ENCODE data around the gene C9orf43. TPM values are rescaled to one million over a fixed set of nuclear protein-coding genes. Genes with fewer than 3 reads are reported as not detected.
"Not testable (repeated sequence)": the region's sequence is repeated elsewhere in the genome, so short reads cannot be mapped to it uniquely, and the experiment has no call there.

Gene C9orf43
- polyA plus RNA-seq, 1 donor from 2014 or later, result not detected

GRCh38 chr9:113426701-113427100 lies 16.2 kb downstream of the C9orf43 start:
- no peaks in the 10 kb centered on the region for H3K4me1 Mint-ChIP-seq
- peaks cover 4% of the 10 kb centered on the region for H3K27me3 Mint-ChIP-seq
- H3K9me3 Mint-ChIP-seq, result no peaks in the 10 kb centered on the region
- no peak overlapping the region for H3K27ac Mint-ChIP-seq
- no peaks in the 10 kb centered on the region for H3K36me3 Mint-ChIP-seq
- no peak overlapping the region for H3K4me3 Mint-ChIP-seq

- Mint-ChIP-seq H3K4me3 (no peak overlapping the region), H3K27ac (no peak overlapping the region), H3K4me1 (no peaks in the 10 kb centered on the region), H3K27me3 (peaks cover 4% of the 10 kb centered on the region), H3K36me3 (no peaks in the 10 kb centered on the region), H3K9me3 (peaks cover 0 to under 1% (median 0%) of the 10 kb centered on the region in 3 donors)
These were observed 17.1 kb downstream of the C9orf43 start for GRCh38 chr9:113427629-113428028.

DNA sequence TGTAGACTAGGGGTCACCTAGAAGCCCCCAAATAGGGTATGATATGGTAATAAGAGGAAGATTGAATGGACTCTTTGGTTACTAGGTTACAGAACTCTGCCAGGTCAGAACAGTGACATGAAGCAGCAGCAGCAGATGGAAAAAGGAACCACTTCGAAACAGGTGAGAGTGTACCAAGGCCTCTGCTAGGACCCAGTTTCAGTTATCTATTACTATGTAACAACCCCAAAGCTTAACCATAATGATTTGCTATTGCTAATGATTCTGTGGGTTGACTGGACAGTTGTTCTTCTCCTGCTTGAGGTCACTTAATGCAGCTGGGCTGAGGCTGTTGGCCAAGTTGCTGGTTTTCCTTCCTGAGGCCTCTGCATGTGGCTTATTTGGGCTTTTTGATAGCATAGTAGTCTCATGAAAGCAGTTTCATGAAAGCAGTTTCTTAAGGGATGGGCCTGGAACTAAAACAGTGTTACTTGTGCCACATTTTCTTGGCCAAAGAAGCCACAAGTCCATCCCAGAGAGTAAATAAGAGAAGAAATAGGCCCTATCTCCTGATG lies 17.6 kb downstream of the C9orf43 start:
- Mint-ChIP-seq H3K36me3 (peaks cover 2% of the 10 kb centered on the region), H3K4me1 (no peaks in the 10 kb centered on the region), H3K27me3 (peaks cover 4% of the 10 kb centered on the region), H3K4me3 (no peak overlapping the region), H3K9me3 (peaks cover 0 to 6% (median 0%) of the 10 kb centered on the region in 3 donors), H3K27ac (no peak overlapping the region)

DNA sequence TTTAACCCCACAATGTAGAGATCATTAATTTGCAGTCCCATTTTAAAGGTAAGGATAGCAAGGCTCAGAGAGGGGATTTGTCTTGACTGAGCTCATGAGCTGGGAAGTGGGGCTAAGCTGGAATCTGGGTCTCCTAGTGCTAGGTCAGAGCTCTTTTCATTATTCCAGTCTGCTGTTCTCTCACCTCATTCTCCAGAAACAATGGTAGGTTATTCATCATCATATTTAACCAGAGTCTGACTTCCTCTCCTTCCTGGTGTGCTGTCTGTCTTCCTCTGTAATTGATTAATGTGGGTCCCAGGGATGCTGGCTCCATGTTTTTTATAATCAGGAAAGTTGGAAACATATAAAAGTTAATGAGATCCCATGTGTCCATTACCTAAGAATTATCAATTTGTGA lies 20.6 kb downstream of the C9orf43 start:
- Mint-ChIP-seq H3K9me3 (peaks cover 0 to 8% (median 2%) of the 10 kb centered on the region in 3 donors), H3K4me3 (no peak overlapping the region), H3K27ac (no peak overlapping the region), H3K4me1 (no peaks in the 10 kb centered on the region), H3K36me3 (peaks cover 3% of the 10 kb centered on the region), H3K27me3 (peaks cover 3% of the 10 kb centered on the region)

DNA sequence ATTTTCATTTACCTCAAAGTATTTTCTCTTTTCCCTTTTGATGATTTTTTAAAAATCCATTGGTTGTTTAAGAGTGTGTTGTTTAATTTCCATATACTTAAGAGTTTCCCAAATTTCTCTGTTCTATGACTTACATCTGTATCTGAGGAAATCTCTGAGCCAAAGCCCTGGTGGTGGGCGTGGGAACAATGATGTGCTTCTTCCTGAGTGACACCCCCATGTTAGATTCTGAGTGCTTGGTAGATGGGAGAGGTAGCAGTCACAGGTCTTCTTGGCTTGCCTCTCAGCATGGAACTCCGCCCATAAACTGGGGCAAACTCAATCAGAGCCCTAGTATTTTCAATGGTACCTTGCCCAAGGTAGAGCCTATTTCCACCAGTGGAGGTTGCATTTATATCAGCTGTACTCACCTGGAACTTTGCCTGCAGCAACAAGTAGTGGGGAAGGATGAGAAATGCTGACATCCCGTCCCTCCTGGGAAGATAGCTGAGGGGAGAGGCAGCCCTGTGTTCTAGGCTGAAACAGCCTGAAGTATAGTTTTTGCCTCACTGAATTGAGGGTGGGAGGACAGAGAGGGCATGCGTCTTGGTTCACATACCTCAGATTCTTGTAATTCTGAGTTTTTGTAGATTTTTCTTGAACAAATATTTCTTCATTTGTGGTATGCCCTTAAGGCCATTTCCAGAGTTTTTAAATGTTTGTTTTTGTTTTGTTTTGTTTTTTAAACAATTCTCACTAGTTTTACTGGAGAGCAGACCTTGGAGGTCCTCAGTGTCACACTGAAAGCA lies 26.4 kb downstream of the C9orf43 start:
- no peak overlapping the region for H3K27ac Mint-ChIP-seq
- peaks cover 3% of the 10 kb centered on the region for H3K36me3 Mint-ChIP-seq
- peaks cover 0 to 8% (median 2%) of the 10 kb centered on the region in 3 donors for H3K9me3 Mint-ChIP-seq
- peaks cover 3% of the 10 kb centered on the region for H3K27me3 Mint-ChIP-seq
- no peak overlapping the region for H3K4me3 Mint-ChIP-seq
- H3K4me1 Mint-ChIP-seq, result no peaks in the 10 kb centered on the region

DNA sequence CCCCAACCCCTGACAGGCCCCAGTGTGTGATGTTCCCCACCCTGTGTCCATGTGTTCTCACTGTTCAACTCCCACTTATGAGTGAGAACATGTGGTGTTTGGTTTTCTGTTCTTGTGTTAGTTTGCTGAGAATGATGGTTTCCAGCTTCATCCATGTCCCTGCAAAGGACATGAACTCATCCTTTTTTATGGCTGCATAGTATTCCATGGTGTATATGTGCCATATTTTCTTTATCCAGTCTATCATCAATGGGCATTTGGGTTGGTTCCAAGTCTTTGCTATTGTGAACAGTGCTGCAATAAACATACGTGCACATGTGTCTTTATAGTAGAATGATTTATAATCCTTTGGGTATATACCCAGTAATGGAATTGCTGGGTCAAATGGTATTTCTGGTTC lies 27.2 kb downstream of the C9orf43 start:
- H3K4me1 Mint-ChIP-seq, H3K4me3 Mint-ChIP-seq, H3K9me3 Mint-ChIP-seq, H3K27me3 Mint-ChIP-seq, H3K36me3 Mint-ChIP-seq, H3K27ac Mint-ChIP-seq: not testable (repeated sequence)

GRCh38 chr9:113444736-113445135 lies 34.2 kb downstream of the C9orf43 start:
- Mint-ChIP-seq H3K4me3 (no peak overlapping the region), H3K36me3 (no peaks in the 10 kb centered on the region), H3K4me1 (no peaks in the 10 kb centered on the region), H3K27ac (no peak overlapping the region), H3K27me3 (no peaks in the 10 kb centered on the region), H3K9me3 (no peaks in the 10 kb centered on the region)

GRCh38 chr9:113446323-113446740 lies 35.8 kb downstream of the C9orf43 start:
- no peaks in the 10 kb centered on the region for H3K27me3 Mint-ChIP-seq
- H3K4me3 Mint-ChIP-seq, result no peak overlapping the region
- no peaks in the 10 kb centered on the region for H3K36me3 Mint-ChIP-seq
- H3K9me3 Mint-ChIP-seq, result no peaks in the 10 kb centered on the region
- no peaks in the 10 kb centered on the region for H3K4me1 Mint-ChIP-seq
- no peak overlapping the region for H3K27ac Mint-ChIP-seq

DNA sequence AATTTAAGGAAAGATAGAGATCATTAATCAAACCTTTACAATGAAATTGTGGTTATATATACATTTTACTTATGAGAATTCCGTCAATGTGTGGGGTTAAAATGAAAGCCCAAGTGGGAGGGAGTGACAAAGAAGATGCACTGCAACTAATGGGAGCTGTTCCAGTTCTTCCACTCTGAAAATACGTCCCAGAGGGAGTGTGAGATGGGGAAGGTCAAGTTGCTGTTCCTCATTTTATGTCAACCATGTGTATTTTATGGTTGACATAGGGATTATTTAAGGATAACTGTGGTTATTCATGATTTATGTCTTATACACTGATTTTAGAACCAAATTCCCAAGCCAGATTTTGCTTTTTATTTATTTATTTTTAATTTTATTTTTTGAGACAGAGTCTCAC lies 38.8 kb downstream of the C9orf43 start:
- Mint-ChIP-seq H3K36me3 (no peaks in the 10 kb centered on the region), H3K4me1 (no peaks in the 10 kb centered on the region), H3K4me3 (no peak overlapping the region), H3K9me3 (no peaks in the 10 kb centered on the region), H3K27me3 (no peaks in the 10 kb centered on the region), H3K27ac (no peak overlapping the region)

- Mint-ChIP-seq H3K27ac (no peak overlapping the region), H3K36me3 (no peaks in the 10 kb centered on the region), H3K27me3 (no peaks in the 10 kb centered on the region), H3K9me3 (no peaks in the 10 kb centered on the region), H3K4me3 (no peak overlapping the region), H3K4me1 (no peaks in the 10 kb centered on the region)
These were observed 41.6 kb downstream of the C9orf43 start for GRCh38 chr9:113452113-113452605.

- no peaks in the 10 kb centered on the region for H3K27me3 Mint-ChIP-seq
- H3K4me3 Mint-ChIP-seq, result no peak overlapping the region
- H3K9me3 Mint-ChIP-seq, result no peaks in the 10 kb centered on the region
- no peaks in the 10 kb centered on the region for H3K36me3 Mint-ChIP-seq
- H3K4me1 Mint-ChIP-seq, result no peaks in the 10 kb centered on the region
- no peak overlapping the region for H3K27ac Mint-ChIP-seq
These were observed 44.6 kb downstream of the C9orf43 start for GRCh38 chr9:113454914-113455761.

GRCh38 chr9:113456235-113456634 lies 45.7 kb downstream of the C9orf43 start:
- Mint-ChIP-seq H3K36me3 (no peaks in the 10 kb centered on the region), H3K4me1 (peaks cover 0 to 2% (median 0%) of the 10 kb centered on the region in 3 donors), H3K9me3 (no peaks in the 10 kb centered on the region), H3K27me3 (no peaks in the 10 kb centered on the region), H3K27ac (no peak overlapping the region), H3K4me3 (no peak overlapping the region)

DNA sequence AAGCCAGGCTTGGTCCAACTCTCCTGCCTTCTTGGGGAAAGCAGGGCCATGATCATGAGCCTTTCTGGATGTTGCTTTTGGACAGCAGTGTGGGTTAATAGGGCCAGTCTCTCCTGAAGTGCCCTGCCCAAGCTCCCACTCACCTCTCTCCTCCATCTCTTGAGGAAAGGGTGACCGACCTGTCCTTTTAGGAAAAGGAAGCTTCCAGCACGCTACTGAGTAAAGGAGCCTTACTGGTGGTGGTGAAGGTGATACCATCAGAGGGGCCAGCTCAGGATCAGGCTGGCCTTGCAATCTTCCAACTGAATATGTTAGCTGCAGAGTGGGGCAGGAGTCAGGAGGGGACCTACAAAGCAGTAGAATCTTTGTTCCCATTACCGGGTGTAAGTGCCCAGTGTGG lies 50.7 kb downstream of the C9orf43 start:
- no peaks in the 10 kb centered on the region for H3K9me3 Mint-ChIP-seq
- H3K36me3 Mint-ChIP-seq, result no peaks in the 10 kb centered on the region
- no peak overlapping the region for H3K4me3 Mint-ChIP-seq
- peaks cover 0 to 2% (median 0%) of the 10 kb centered on the region in 3 donors for H3K4me1 Mint-ChIP-seq
- no peak overlapping the region for H3K27ac Mint-ChIP-seq
- no peaks in the 10 kb centered on the region for H3K27me3 Mint-ChIP-seq

GRCh38 chr9:113461943-113462342 lies 51.4 kb downstream of the C9orf43 start:
- Mint-ChIP-seq H3K27ac (no peak overlapping the region), H3K4me3 (no peak overlapping the region), H3K9me3 (peaks cover 0 to 2% (median 0%) of the 10 kb centered on the region in 3 donors), H3K27me3 (peaks cover 1% of the 10 kb centered on the region), H3K4me1 (peaks cover 0 to 2% (median 0%) of the 10 kb centered on the region in 3 donors), H3K36me3 (no peaks in the 10 kb centered on the region)

GRCh38 chr9:113462781-113463286 lies 52.3 kb downstream of the C9orf43 start:
- Mint-ChIP-seq H3K9me3 (peaks cover 2 to 6% (median 4%) of the 10 kb centered on the region in 3 donors), H3K27me3 (peaks cover 1% of the 10 kb centered on the region), H3K27ac (no peak overlapping the region), H3K36me3 (peaks cover 2% of the 10 kb centered on the region), H3K4me3 (no peak overlapping the region), H3K4me1 (peaks cover 0 to 2% (median 0%) of the 10 kb centered on the region in 3 donors)
